HepG2 (cell line): ENCODE results near the gene CPED1. TPM values are rescaled to one million over a fixed set of nuclear protein-coding genes. Genes with fewer than 3 reads are reported as not detected.

ENCODE experiments used
- ATAC-seq: fragments of 200-7000 bp; cut with Tn5 transposase; 3 replicates; pipeline ENCODE4 v1.9.1; 2020; ENCODE audit warnings: mild to moderate bottlenecking, moderate library complexity
- BruUV-seq: library from RNA; stranded (reverse); fragments of 400-500 nt; replicated peaks from 2 replicates; lab custom pipeline; 2021; lab: Mats Ljungman, UMichigan
- CTCF ChIA-PET: fragments of 300-600 bp; formaldehyde crosslinking; extraction: SDS; loops from one replicate; lab custom pipeline; 2021; ENCODE audit warnings: low total read pairs, inconsistent platforms, low intra/inter-chr PET ratio; lab: Yijun Ruan, JAX
- POLR2A ChIA-PET: fragments of 350-600 bp; sonication (Branson Sonifier 250); formaldehyde crosslinking; loops from one replicate; lab custom pipeline; 2020; ENCODE audit warnings: antibody characterized with exemption, inconsistent platforms; lab: Yijun Ruan, JAX
- DNase-seq: peaks from one replicate; pipeline ENCODE4 v3.0.0-alpha.2; 2015; ENCODE audit warnings: low spot score
- FAIRE-seq: peaks from 3 replicates; lab custom pipeline; 2011; peaks lifted over from hg19 to GRCh38; lab: Jason Lieb, UNC
- H2AFZ ChIP-seq: one replicate; pipeline ENCODE4 v1.6.1; 2011; ENCODE audit warnings: low read length, inconsistent platforms
- H3K27ac ChIP-seq: fragments of 300-600 bp; 3 replicates; pipeline ENCODE4 v1.8.0; 2011; ENCODE audit warnings: mixed run types, mild to moderate bottlenecking, mixed read lengths, low read length, inconsistent platforms; ENCODE audit not compliant: insufficient read depth; ENCODE audit errors: extremely low read length
- H3K27me3 ChIP-seq, 2 experiments: fragments of 200-600 bp in 1 of 2; 2 replicates in 1 of 2; 3 replicates in 1 of 2; pipeline versions ENCODE4 v1.6.0 to v1.8.0; 2011; ENCODE audit warnings: low read length in 2 of 2, mild to moderate bottlenecking in 2 of 2, moderate library complexity in 2 of 2, inconsistent platforms in 1 of 2; ENCODE audit not compliant: insufficient read depth in 2 of 2, control insufficient read depth in 1 of 2
- H3K36me3 ChIP-seq, 2 experiments: fragments of 200-600 bp in 1 of 2; replicated peaks in 1 of 2; 2 replicates in 1 of 2; 3 replicates in 1 of 2; pipeline versions ENCODE4 v1.5.1 to v1.8.0; 2011; ENCODE audit warnings: low read length in 2 of 2, inconsistent platforms in 1 of 2; ENCODE audit not compliant: insufficient read depth in 2 of 2, control insufficient read depth in 1 of 2
- H3K4me1 ChIP-seq: 2 replicates; pipeline ENCODE4 v1.5.1; 2012; ENCODE audit warnings: low read length, inconsistent platforms; ENCODE audit not compliant: insufficient read depth
- H3K4me2 ChIP-seq: 2 replicates; pipeline ENCODE4 v1.6.0; 2011; ENCODE audit warnings: low read depth, low read length, inconsistent platforms
- H3K4me3 ChIP-seq, 3 experiments: fragments of 200-600 bp in 1 of 3; sonication (generic), shearing (Covaris generic) in 1 of 3; replicated peaks in 1 of 3; 2 replicates each; pipeline ENCODE4 v1.5.1; 2011 to 2016; ENCODE audit warnings: low read length in 3 of 3, inconsistent platforms in 2 of 3, low read depth in 2 of 3, mild to moderate bottlenecking in 2 of 3, control low read depth in 1 of 3, mixed read lengths in 1 of 3; ENCODE audit not compliant: insufficient read depth in 1 of 3
- H3K79me2 ChIP-seq: one replicate; pipeline ENCODE4 v1.6.1; 2011; ENCODE audit warnings: low read length, inconsistent platforms; ENCODE audit not compliant: insufficient read depth
- H3K9ac ChIP-seq: 2 replicates; pipeline ENCODE4 v1.6.0; 2011; ENCODE audit warnings: mild to moderate bottlenecking, low read depth, low read length, inconsistent platforms; ENCODE audit not compliant: insufficient read depth
- H3K9me3 ChIP-seq: 2 replicates; pipeline ENCODE4 v1.5.1; 2012; ENCODE audit warnings: mild to moderate bottlenecking, low read length
- H4K20me1 ChIP-seq: 2 replicates; pipeline ENCODE4 v1.6.0; 2011; ENCODE audit warnings: inconsistent platforms, mild to moderate bottlenecking, low read length, moderate library complexity; ENCODE audit not compliant: insufficient read depth
- DZIP1 ChIP-seq: sonication (generic); formaldehyde crosslinking; IDR thresholded peaks from 2 replicates; pipeline ENCODE4 v1.5.0; 2020; ENCODE audit warnings: mild to moderate bottlenecking, missing genetic modification reagents
- MTF1 ChIP-seq: sonication (generic); formaldehyde crosslinking; IDR thresholded peaks from 2 replicates; pipeline ENCODE4 v1.5.0; 2020; ENCODE audit warnings: missing genetic modification reagents
- NFIC ChIP-seq: IDR thresholded peaks from 2 replicates; pipeline ENCODE4 v1.6.1; 2012; ENCODE audit warnings: mild to moderate bottlenecking, low read length, inconsistent platforms
- PCBP2 ChIP-seq: fragments of 200-400 bp; formaldehyde crosslinking; optimal IDR thresholded peaks from 2 replicates; pipeline ENCODE3; 2018; ENCODE audit warnings: low read length, low read depth; ENCODE audit not compliant: poor library complexity, severe bottlenecking
- U2AF2 ChIP-seq: fragments of 200-400 bp; formaldehyde crosslinking; IDR thresholded peaks from 2 replicates; pipeline ENCODE4 v1.6.1; 2017; ENCODE audit warnings: low read depth, mild to moderate bottlenecking, low read length
- ZFX ChIP-seq: sonication (generic); formaldehyde crosslinking; IDR thresholded peaks from 2 replicates; pipeline ENCODE4 v1.4.0; 2020; ENCODE audit warnings: mild to moderate bottlenecking, low read depth, missing genetic modification reagents, moderate library complexity
- ZNF431 ChIP-seq: sonication (generic); formaldehyde crosslinking; IDR thresholded peaks from 2 replicates; pipeline ENCODE4 v1.9.0; 2022; ENCODE audit warnings: missing genetic modification reagents, low read depth, mild to moderate bottlenecking, borderline replicate concordance
- WGBS: methylation state at CpG from one replicate; pipeline ENCODE4 v1.1.6; 2017; ENCODE audit warnings: low lambda C conversion rate; 5-methylcytosine and 5-hydroxymethylcytosine counted together
- in situ Hi-C: cut with HindIII; loops from 2 replicates; pipeline ENCODE4 v1.10.0; 2017; ENCODE audit warnings: low pct_unique_long_range_greater_than_20kb; ENCODE audit not compliant: extremely low pct_ligation_motif_present
- intact Hi-C: fragments of 100-400 bp; cut with micrococcal nuclease; formaldehyde crosslinking; loops from one replicate; pipeline ENCODE4 v1.10.0; 2022; ENCODE audit not compliant: unreplicated experiment
- polyA plus RNA-seq, 8 experiments: library from polyadenylated mRNA; depleted of rRNA in 3 of 8; stranded (reverse) in 7 of 8; unstranded in 1 of 8; fragments of >200 nt; fragmentation: Illumina TruSeq in 4 of 8; extraction: Trizol in 4 of 8; gene quantifications; 2 replicates each; pipeline versions ENCODE4 v1.2.1 to v1.2.3, GENCODE V29; 2011 to 2016; ENCODE audit warnings: low read depth in 4 of 8, missing spikeins in 1 of 8, mixed read lengths in 1 of 8; ENCODE audit not compliant: insufficient read depth in 1 of 8
- total RNA-seq, 5 experiments: library from RNA; depleted of rRNA; stranded (reverse); fragments of >200 nt; fragmentation: Illumina TruSeq; extraction: Trizol; gene quantifications; 2 replicates each; pipeline ENCODE4 v1.2.3, GENCODE V29; 2016; ENCODE audit warnings: low read depth in 1 of 5

CPED1 gene
- total and polyA plus RNA-seq, 2 of the 13 experiments (the other 11 are each of a cell fraction or from before 2014, with no cell fraction given): 11.5 to 27.0 TPM

DNA sequence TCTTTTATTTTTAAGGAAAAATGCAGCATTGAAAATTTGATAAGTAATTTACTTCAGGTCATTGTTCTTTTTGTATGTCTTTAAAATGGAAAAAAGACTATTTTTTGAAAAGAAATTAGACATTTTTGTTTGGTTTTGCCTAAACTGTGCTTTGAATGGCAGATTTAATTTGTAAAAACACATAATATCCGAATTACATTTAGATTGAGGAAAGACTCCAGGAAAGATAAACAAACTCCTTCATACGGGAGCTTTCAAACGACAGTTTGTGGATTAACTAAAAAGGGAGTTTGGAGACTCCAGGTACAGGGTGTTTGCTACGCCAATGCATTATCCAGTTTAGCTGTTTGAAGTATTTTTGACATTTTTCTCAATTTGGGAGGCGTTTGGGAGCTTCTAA is 36.1 kb downstream of the CPED1 start:
- no peak overlapping the region for H3K9ac ChIP-seq
- TF ChIP-seq MTF1 (CRISPR knock-in tag): no peak
- TF ChIP-seq PCBP2: no peak
- no peak for TF ChIP-seq U2AF2
- H4K20me1 ChIP-seq: no peaks in the 10 kb centered on the region
- no peaks in the 10 kb centered on the region for H3K9me3 ChIP-seq
- intact Hi-C loops (no loop called here), in situ Hi-C loops (no loop called here)
- H3K79me2 ChIP-seq: no peaks in the 10 kb centered on the region
- no peak overlapping the region for H3K4me3 ChIP-seq
- ATAC-seq (no peak), FAIRE-seq (no peak), DNase-seq (no peak)
- no peaks in the 10 kb centered on the region for H3K27me3 ChIP-seq
- H3K27ac ChIP-seq: no peak overlapping the region
- H3K4me1 ChIP-seq: peaks cover 45% of the 10 kb centered on the region
- no peak overlapping the region for H3K4me2 ChIP-seq
- ChIA-PET POLR2A (no interaction called here), CTCF (no interaction called here)
- no peaks in the 10 kb centered on the region for H3K36me3 ChIP-seq
- WGBS: 23% methylated on average over 5 of the region's 5 CpGs
- no TSS peak for BruUV-seq
- H2AFZ ChIP-seq: no peak overlapping the region

DNA sequence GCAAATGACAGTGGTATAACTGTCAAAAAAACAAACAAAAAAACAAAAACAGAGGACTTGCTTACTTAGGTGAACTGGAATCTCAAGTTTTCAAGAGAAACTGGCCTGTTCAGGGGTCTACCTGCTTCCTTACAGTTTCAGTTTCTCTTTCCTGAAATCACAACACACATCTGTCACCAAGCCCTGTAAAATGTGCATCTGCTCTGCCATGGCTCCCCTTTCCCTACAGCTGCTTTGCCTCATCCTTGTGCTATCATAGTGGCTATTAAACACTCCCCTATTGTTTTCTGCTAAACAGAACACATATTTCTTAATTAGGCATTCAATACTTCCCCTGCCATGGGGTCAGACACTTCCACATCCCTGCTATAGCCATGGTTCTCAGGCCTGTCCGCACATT is 37.6 kb downstream of the CPED1 start:
- H3K36me3 ChIP-seq: no peaks in the 10 kb centered on the region
- TF ChIP-seq ZFX (CRISPR knock-in tag) (no peak), NFIC (no peak), ZNF431 (CRISPR knock-in tag) (peak; percentile 53; the same call in 1 of the 2 replicates), DZIP1 (CRISPR knock-in tag) (no peak)
- no peaks in the 10 kb centered on the region for H4K20me1 ChIP-seq
- H3K9ac ChIP-seq: no peak overlapping the region
- H3K4me3 ChIP-seq: no peak overlapping the region
- no TSS peak for BruUV-seq
- peak overlapping the region; percentile 23; the same call in 1 of the 2 replicates for H3K4me2 ChIP-seq
- DNase-seq: no peak
- intact Hi-C loops (no loop called here), in situ Hi-C loops (no loop called here)
- 96% methylated on average over 1 of the region's 1 CpG for WGBS
- no peaks in the 10 kb centered on the region for H3K79me2 ChIP-seq
- no peak for ATAC-seq
- no peak for FAIRE-seq
- H2AFZ ChIP-seq: no peak overlapping the region
- H3K27me3 ChIP-seq: no peaks in the 10 kb centered on the region
- ChIA-PET CTCF (no interaction called here), POLR2A (no interaction called here)
- no peaks in the 10 kb centered on the region for H3K9me3 ChIP-seq
- peaks cover 45% of the 10 kb centered on the region for H3K4me1 ChIP-seq
- no peak overlapping the region for H3K27ac ChIP-seq
